Measurements from ENCODE around the gene RAB37. TPM values are rescaled to one million over a fixed set of nuclear protein-coding genes. Genes with fewer than 3 reads are reported as not detected.

Gene RAB37
- polyA plus RNA-seq, 1 experiment = 0.21 TPM

DNA sequence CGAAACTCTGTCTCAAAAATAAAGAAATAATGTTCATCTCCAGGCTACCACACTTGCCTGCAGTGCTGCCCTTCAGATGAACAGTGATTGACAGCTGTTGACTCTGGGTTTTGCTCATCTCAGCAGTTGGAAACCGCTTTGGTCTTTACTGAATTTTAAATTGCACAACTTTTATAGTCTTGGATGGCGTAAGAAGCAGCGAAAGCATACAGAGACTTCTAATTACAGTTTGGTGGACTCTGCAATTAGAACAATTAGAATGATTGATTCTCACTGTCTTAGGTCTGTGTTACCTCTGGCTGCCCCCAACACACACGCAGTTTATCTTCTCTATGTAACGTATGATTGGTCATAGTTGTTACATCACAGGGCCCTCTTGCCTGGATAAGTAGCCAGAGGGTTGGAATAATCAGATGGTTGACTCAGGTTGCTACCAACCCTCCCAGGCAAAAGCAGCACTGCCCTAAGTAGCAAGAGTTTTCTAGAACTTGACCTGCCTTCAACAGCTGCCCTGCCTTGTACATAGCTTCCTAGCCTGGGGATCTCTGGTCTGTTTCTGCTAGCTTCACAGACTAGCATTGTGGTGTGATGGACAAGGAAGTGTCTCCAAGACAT is 41.0 kb downstream of the RAB37 start:
- ChIA-PET CTCF (interaction anchor here (2.5 to 5.8 kb wide), 2 partner anchors 13 kb away, joined by 18 to 45 read pairs; no protein-coding TSS in a partner anchor), POLR2A (no interaction called here)
- H3K27me3 ChIP-seq (ENCODE audit: control insufficient read depth, insufficient read depth, low read length) = no peaks in the 10 kb centered on the region
- no peak for DNase-seq (ENCODE audit: low read depth, low spot score)
- no peak for TF ChIP-seq CTCF (IDR thresholded peaks at IDR 0.05; ENCODE audit: low read depth, low read length)
- H3K27ac ChIP-seq (ENCODE audit: low read depth, low read length) = no peak overlapping the region
- no peak overlapping the region for H3K4me3 ChIP-seq (ENCODE audit: low read depth, low read length)
- no peaks in the 10 kb centered on the region for H3K9me3 ChIP-seq (ENCODE audit: control insufficient read depth, insufficient read depth, low read length)

DNA sequence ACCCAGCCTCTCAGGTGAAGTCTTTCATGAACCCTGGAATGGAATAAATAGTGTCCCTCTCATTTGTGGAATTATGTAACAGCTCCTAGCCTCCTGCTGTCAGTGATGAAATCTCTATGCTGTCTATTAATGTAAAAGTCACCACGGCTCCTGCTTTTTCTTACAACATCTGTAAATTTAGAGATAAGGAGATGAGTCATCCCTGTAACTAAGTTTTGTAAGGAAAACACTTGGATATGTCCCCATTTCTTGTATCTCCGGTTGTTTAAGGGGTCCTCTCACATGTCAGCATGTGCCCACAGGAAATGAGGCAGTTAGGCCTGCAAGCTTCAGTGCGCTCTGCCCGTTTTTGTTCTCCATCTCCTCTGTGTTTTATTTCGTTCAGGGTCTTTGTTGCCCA is 41.9 kb downstream of the RAB37 start:
- Histone ChIP-seq H3K9me3 (ENCODE audit: control insufficient read depth, insufficient read depth, low read length) (no peaks in the 10 kb centered on the region), H3K4me3 (ENCODE audit: low read depth, low read length) (no peak overlapping the region), H3K27me3 (ENCODE audit: control insufficient read depth, insufficient read depth, low read length) (no peaks in the 10 kb centered on the region), H3K27ac (ENCODE audit: low read depth, low read length) (no peak overlapping the region)
- no peak for TF ChIP-seq CTCF (IDR thresholded peaks at IDR 0.05; ENCODE audit: low read depth, low read length)
- no peak for DNase-seq (ENCODE audit: low read depth, low spot score)
- CTCF ChIA-PET = interaction anchor here (0.7 to 2.5 kb wide), 2 partner anchors 8 to 13 kb away, joined by 3 to 18 read pairs; no protein-coding TSS in a partner anchor
- POLR2A ChIA-PET = no interaction called here

- no peak overlapping the region for H3K27ac ChIP-seq (ENCODE audit: low read depth, low read length)
- TF ChIP-seq CTCF (IDR thresholded peaks at IDR 0.05; ENCODE audit: low read depth, low read length) = no peak
- POLR2A ChIA-PET = no interaction called here
- DNase-seq (ENCODE audit: low read depth, low spot score) = no peak
- H3K27me3 ChIP-seq (ENCODE audit: control insufficient read depth, insufficient read depth, low read length) = no peaks in the 10 kb centered on the region
- H3K9me3 ChIP-seq (ENCODE audit: control insufficient read depth, insufficient read depth, low read length) = no peaks in the 10 kb centered on the region
- H3K4me3 ChIP-seq (ENCODE audit: low read depth, low read length) = no peak overlapping the region
- CTCF ChIA-PET = interaction anchor here (0.6 to 2.5 kb wide), 4 partner anchors 8 to 62 kb away, joined by 3 to 18 read pairs (median 4); no protein-coding TSS in a partner anchor
Observed at GRCh38 chr17:74779501-74779900, 42.4 kb downstream of the RAB37 start.

DNA sequence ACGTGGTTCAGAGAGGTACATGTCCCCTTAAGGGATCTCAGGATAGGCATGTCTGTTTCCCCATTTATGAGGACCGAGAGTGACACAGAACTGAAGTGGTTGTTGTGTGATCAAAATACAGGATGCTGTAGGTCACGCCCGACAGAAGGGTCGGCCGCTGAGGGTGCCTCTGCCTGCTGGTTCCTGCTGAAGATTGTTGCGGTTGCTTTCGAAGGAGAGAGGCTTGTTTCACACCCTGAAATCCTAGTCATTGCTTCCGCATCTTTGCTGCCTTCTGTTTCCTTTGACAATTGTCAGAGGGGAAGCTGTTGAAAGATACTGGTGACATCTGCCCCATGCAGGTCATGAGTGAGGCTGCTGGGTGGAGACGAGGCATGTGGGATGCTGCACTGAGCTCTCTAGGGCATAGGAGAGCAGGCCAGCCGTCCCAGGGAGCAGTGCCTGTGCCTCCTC is 42.9 kb downstream of the RAB37 start:
- Histone ChIP-seq H3K27ac (ENCODE audit: low read depth, low read length) (no peak overlapping the region), H3K9me3 (ENCODE audit: control insufficient read depth, insufficient read depth, low read length) (no peaks in the 10 kb centered on the region), H3K27me3 (ENCODE audit: control insufficient read depth, insufficient read depth, low read length) (no peaks in the 10 kb centered on the region), H3K4me3 (ENCODE audit: low read depth, low read length) (no peak overlapping the region)
- no peak for TF ChIP-seq CTCF (IDR thresholded peaks at IDR 0.05; ENCODE audit: low read depth, low read length)
- CTCF ChIA-PET = interaction anchor here (0.6 to 2.5 kb wide), 3 partner anchors 12 to 62 kb away, joined by 3 to 18 read pairs (median 5); no protein-coding TSS in a partner anchor
- no peak for DNase-seq (ENCODE audit: low read depth, low spot score)
- POLR2A ChIA-PET = no interaction called here

GRCh38 chr17:74780443-74781238 is 43.6 kb downstream of the RAB37 start:
- Histone ChIP-seq H3K27me3 (ENCODE audit: control insufficient read depth, insufficient read depth, low read length) (no peaks in the 10 kb centered on the region), H3K27ac (ENCODE audit: low read depth, low read length) (no peak overlapping the region), H3K9me3 (ENCODE audit: control insufficient read depth, insufficient read depth, low read length) (no peaks in the 10 kb centered on the region), H3K4me3 (ENCODE audit: low read depth, low read length) (no peak overlapping the region)
- POLR2A ChIA-PET = no interaction called here
- no peak for TF ChIP-seq CTCF (IDR thresholded peaks at IDR 0.05; ENCODE audit: low read depth, low read length)
- DNase-seq (ENCODE audit: low read depth, low spot score) = no peak
- CTCF ChIA-PET = interaction anchor here (2.5 kb wide), 1 partner anchor 11 kb away, joined by 18 read pairs; no protein-coding TSS in a partner anchor
